HL-60 (cell line): ENCODE data around the gene IGF2BP3.

Source experiments
- POLR2AphosphoS5 ChIP-seq: IDR thresholded peaks from 2 replicates; pipeline ENCODE4 v1.6.1; 2012; ENCODE audit warnings: low read depth
- TF ChIP-seq, protein P1 (sequence below): IDR thresholded peaks from one replicate; pipeline ENCODE4 v1.5.1; 2011; ENCODE audit warnings: low read length, control low read depth, inconsistent platforms; ENCODE audit not compliant: insufficient read depth

DNA sequence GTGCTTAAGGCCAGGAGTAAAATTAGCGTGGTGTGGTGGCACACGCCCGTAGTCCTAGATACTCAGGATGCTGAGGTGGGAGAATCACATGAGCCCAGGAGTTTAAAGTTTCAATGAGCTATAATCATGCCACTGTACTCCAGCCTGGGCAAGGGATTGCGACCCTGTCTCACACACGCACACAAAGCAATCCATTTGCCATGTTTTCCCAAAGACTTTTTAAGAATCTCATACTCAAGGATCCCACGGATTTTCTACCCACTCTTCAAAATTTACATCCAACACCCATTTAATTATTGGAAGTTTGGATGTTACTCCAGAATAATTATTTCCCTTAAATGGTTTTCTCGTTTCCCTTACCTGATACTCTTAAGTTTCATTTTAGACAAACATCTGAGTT lies 47.9 kb downstream of the IGF2BP3 start:
- TF ChIP-seq POLR2AphosphoS5, result no peak
- TF ChIP-seq, protein P1, sequence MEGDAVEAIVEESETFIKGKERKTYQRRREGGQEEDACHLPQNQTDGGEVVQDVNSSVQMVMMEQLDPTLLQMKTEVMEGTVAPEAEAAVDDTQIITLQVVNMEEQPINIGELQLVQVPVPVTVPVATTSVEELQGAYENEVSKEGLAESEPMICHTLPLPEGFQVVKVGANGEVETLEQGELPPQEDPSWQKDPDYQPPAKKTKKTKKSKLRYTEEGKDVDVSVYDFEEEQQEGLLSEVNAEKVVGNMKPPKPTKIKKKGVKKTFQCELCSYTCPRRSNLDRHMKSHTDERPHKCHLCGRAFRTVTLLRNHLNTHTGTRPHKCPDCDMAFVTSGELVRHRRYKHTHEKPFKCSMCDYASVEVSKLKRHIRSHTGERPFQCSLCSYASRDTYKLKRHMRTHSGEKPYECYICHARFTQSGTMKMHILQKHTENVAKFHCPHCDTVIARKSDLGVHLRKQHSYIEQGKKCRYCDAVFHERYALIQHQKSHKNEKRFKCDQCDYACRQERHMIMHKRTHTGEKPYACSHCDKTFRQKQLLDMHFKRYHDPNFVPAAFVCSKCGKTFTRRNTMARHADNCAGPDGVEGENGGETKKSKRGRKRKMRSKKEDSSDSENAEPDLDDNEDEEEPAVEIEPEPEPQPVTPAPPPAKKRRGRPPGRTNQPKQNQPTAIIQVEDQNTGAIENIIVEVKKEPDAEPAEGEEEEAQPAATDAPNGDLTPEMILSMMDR, result no peak
